OCI-M2 (cell line): ENCODE results near the gene TPM2.

Source experiments
- DNase-seq: peaks from one replicate; lab custom pipeline; 2025; ENCODE audit not compliant: unreplicated experiment; lab: John Stamatoyannopoulos, UW

The TPM2 gene

GRCh38 chr9:35689542-35690293 lies at the start of gene TPM2:
TPM2 (minus strand) TSS chr9:35689925; CDS start chr9:35689817, 108 bp downstream.
- no peak for DNase-seq

- DNase-seq = no peak
These were observed 49.2 kb upstream of the TPM2 start for GRCh38 chr9:35738924-35739323.

DNA sequence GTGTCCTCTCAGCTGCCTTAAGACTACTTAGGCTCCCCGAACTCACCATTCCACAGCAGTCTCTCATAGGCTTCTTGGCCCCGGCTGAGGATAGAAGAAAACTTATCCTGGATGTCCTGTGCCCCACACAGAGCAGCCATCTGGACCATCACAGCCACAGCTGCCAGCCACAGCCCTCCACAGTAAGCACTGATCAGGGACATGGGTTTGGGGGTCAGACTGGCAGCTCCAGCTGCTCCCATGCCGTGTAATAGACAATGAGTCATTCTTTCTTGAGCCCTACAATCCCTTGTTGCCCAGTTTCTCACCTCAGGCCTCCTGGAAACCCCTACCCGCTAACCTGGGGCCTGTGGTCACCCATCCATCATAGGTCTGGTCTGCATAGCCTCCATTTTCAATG lies 48.5 kb upstream of the TPM2 start:
- no peak for DNase-seq

- DNase-seq = no peak
These were observed 47.4 kb upstream of the TPM2 start for GRCh38 chr9:35737143-35737542.

GRCh38 chr9:35736201-35736633 lies 46.5 kb upstream of the TPM2 start:
- no peak for DNase-seq

DNA sequence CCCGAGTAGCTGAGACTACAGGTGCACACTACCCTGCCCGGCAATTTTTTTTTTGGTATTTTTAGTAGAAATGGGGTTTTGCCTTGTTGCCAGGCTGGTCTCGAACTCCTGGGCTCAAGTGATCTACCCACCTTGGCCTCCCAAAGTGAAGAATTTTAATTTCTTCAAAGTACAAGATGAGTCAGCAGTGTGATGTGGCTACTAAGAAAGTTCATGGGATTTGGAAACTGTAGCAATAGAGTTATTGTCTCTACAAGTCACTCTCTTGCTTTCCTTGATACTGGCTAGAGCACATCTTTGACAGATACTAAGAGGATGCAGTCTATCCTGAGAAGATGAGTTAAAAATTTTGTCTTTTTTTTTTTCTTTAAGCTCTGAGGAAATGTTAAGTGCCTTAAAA lies 44.4 kb upstream of the TPM2 start:
- DNase-seq = no peak

DNA sequence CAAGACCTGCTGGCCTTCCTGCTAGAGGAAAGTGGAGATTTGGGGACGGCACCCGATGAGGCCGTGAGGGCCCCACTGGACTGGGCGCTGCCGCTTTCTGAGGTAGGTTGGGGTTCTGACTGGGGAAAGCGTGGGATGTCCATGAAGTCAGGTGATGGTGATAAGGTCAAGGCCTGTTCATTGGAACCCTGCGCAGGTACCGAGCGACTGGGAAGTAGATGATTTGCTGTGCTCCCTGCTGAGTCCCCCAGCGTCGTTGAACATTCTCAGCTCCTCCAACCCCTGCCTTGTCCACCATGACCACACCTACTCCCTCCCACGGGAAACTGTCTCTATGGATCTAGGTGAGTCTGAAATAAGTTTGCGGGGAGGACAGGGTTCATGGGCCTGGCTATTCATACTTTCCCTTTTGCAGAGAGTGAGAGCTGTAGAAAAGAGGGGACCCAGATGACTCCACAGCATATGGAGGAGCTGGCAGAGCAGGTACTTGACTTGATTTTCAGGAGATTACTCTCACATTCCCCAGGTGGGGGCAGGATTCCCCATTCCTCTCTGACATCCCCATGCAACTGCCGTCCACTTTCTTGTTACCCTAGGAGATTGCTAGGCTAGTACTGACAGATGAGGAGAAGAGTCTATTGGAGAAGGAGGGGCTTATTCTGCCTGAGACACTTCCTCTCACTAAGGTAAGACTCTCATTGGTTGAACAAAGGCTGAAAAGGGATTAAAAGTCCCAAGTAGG lies 43.2 kb upstream of the TPM2 start:
- DNase-seq = no peak

- DNase-seq = peak; percentile 75
These were observed 42.6 kb upstream of the TPM2 start, which contains the start of the genes CREB3 and TLN1 for GRCh38 chr9:35732185-35732799. CREB3 (plus strand) TSS chr9:35732666; CDS start chr9:35732773, 107 bp downstream. TLN1 (minus strand) TSS chr9:35732195; CDS start chr9:35725694, 6,501 bp downstream.

- no peak for DNase-seq
These were observed 41.9 kb upstream of the TPM2 start for GRCh38 chr9:35731415-35732184.

DNA sequence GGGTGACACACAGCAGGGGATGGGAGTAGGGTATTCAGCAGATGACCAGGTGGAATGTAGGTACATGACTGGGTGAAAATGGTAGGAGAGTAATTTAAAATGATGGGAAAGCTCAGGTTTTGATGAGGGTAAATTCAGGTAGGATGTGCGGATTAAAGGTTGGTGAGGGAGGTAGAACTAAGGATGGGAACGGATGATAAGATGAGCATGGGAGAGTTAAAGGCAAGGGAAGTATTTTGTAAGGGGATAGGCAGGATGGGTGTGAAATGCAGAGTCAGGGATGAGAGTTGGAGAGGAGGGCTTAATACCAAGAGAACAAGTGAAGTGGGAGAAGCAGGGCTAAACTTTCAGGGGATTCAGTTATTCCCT lies 40.7 kb upstream of the TPM2 start:
- no peak for DNase-seq

DNA sequence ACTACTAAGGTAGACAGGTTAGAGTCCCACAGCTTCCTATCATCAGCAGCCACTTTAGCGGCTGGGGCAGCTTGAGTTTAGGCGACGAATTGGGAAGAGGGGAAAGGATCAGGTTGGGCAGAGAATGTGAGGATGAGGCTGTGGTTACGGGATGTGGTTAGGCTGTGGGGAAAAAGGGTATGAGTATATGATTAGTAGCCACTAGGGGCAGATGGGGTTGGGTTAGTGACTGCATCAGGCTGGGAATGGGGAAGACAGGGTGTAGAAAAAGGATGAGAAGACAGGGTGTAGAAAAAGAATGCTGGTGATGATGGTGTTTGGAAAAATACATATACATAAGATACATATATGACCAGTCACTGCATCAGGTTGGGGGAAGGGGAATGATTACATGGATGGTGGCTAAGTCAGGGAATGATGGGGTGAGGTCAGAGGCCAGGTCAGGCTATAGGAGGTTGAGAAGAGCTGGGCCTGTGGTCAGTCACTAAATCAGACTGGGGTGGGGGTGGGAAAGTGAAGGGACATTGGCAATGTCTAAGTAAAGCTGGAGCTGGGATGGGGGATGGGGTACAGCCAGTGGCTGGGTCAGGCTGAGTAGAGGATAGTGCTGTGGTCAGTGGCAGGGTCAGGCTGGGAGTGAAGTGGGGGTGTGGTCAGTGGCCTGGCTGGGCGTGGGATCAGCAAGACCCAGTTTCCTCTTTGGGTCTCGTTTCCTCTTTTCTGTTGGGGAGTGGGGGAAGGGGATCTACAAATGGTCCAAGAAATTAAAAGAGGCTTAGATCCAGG lies 40.2 kb upstream of the TPM2 start:
- DNase-seq = no peak

- no peak for DNase-seq
These were observed 39.4 kb upstream of the TPM2 start for GRCh38 chr9:35729101-35729500.

GRCh38 chr9:35728041-35728971 lies 38.6 kb upstream of the TPM2 start:
- DNase-seq = peak; percentile 27

- DNase-seq = no peak
These were observed 37.9 kb upstream of the TPM2 start for GRCh38 chr9:35727676-35728040.

GRCh38 chr9:35726931-35727330 lies 37.2 kb upstream of the TPM2 start:
- no peak for DNase-seq

DNA sequence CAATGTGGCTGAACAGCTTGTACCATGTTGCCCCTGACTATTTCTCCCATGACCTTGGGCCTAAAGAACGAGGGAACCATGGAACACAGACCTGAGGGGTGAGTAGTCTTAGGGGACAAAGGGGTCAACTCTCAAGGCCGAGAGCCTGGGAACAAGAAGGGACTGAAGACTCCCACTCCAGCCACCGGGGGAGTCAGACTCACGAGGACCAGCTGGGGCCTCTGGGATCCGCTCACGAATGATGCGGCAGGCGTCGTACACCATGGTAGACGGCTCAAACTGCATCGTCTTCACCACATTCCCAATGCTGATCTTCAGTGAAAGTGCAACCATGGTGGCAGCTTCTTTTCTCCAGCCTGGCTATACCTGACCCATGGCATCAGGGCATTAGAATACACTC lies 35.6 kb upstream of the TPM2 start:
- DNase-seq = no peak

- DNase-seq = no peak
These were observed 34.2 kb upstream of the TPM2 start for GRCh38 chr9:35723908-35724307.

- DNase-seq = no peak
These were observed 33.7 kb upstream of the TPM2 start for GRCh38 chr9:35723426-35723825.

DNA sequence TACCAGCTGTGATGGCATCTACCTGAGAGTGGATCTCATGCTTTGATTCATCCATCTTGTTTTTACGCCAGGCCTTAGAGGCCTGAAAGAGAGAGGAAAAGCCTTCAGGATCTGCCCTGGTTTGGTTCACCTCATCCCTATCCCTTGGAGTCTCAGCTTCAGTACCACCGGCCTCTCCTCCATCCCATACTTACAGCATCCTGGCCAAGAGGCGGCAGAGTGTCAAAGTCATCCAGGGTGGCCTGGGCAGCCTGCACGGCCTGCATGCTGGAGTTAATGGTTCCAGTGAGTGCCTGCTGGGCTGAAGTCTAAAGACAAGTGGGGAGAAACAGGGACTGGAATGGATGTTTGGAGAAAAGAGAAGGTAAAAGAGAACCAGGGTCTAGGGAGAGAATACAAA lies 29.8 kb upstream of the TPM2 start:
- DNase-seq = no peak
